CD4-positive, alpha-beta T cell treated with Interleukin-10 for 1 hour (primary cell): ENCODE data around the gene FANCG.

Experiments
- DNase-seq: peaks from one replicate; pipeline ENCODE4 v3.0.0-alpha.2; 2020

Gene FANCG

DNA sequence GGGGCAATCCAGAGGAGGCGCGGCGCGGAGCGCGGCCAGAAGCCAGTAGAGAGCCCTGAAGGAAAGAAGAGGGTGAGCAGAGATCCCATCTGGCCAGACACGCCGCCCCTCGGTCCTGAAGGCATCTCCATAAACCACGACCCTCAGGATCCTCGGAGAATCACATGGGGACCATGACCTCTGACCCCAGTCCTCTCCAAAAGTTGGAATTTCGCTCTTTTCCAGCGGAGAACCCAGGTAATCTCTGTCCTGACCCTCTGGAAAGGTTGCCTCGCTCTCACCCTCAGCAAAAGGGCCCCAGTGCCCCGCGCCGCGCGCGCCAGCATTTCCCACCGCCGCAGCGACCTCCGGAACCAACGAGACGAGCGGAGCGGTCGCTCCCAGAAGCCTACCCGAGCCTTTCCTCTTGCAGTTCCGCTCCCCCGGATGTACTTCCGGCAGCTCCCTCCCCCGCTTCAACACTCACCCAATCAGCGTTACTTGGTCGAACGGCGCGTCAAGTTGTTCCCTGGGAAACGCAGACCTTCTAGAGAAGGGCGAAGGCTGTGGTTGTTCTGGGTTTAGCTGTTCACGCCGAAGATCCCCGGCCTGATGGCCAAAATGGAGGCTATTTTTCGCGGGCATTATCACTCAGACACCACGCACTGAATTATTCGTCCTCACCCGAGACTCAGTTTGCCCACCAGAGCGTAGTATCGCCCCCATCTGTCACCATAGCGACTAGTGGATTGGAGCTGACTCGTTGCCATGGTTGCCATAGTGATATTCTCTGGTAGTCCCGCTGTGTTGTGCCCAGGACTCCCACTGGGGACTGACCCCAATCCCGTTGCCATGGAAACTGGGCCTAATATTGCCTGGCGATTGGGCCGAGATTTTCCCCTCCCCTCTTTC lies 23.3 kb upstream of the FANCG start, which contains the start of gene STOML2:
STOML2 (minus strand) TSS at position 363 of the 891 bp plus-strand sequence; CDS start at position 326, 37 bp downstream.
- DNase-seq = peak; percentile 95

DNA sequence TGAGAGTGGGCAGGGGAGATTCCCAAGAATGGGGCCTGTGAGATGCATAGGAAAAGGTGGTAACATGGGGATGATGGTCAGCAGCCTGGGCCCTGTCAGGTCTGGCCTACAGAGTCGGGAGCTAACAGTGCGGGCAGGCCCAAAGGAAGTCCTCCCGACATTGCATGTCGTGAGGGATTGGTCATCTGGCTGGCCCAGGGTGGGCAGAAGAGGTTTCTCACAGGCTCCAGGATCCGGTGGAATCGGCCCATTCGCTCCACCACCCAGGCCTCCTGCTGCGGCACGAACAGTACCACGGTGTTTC lies 22.7 kb upstream of the FANCG start:
- DNase-seq = peak; percentile 11

DNA sequence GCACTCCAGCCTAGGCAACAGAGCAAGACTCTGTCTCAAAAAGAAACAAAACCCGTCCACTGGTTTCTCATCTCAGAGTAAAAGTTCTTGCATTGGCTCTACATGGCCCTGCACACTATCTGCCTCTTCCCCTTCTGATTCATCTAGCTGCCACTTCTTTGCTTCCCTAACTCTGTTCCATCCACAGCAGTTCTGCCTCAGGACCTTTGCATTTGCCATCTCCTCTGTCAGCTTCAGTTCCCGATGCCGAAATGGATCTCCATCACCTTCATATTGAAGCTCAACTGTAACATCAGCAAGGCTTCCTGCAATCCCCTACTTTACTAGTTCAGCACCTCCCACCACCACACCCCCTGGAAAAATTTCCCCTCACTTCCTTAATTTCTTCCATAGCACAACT lies 17.8 kb upstream of the FANCG start:
- no peak for DNase-seq

DNA sequence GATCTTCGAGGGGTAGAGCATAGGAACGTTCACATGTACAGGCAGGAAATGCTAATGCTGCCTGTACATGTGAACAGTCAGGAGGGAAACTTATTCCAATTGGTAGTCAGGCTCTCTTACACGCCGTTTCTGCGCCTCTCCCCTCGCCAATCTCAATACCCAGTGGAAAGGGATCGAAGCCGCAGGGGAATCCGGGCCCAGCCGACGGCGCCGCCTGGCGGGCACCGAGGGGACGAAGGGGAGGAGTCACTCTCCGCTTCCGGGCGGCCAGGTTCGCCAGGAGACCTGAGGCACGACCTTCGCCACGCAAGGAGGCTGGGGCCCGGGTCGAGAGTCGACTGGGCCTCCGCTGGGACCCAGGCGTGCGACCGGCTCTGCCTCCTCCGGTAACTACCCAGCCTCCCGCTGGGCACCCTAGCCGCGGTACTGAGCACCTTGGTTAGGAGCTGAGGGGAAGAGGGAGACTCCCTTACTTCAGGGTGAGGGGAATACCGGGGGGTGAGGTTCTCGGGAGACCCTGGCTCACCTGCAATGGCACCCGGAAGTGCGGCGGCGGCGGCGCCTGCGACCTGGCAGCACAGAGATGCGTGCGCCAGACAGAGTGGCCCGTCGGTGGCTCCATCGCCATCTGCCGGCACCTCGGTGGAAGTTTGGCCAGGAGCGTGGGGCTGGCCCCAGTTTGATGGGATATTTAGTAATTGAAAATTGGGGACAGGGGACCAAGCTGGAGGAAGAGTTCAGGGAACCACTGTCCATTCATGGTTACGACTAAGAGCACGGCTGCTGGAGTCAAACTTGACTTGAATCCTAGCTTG lies 16.5 kb upstream of the FANCG start, which contains the start of gene PIGO:
PIGO (minus strand) TSS at position 557 of the 815 bp plus-strand sequence. CDS start 1,026 bp downstream, outside the sequence.
- peak; percentile 91 for DNase-seq

DNA sequence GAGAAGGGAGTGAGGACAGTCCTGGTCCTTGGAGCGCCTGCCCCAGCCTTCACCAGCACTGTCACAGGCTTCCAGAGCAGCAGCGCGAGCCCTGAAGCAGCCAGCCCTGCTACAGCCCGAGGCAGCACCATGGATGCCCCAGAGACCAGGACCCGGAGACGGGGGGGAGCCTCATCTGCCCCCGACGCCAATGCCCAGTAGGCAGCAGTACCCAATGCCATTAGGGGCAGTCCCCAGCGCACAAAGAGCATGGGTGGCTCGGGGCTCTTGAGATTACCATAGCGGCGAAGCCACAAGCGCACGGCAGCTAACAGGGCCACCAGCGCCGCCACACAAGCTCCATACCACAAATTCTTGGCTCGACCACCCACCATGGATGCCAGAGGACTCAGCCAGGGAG lies 11.8 kb upstream of the FANCG start:
- DNase-seq = no peak

DNA sequence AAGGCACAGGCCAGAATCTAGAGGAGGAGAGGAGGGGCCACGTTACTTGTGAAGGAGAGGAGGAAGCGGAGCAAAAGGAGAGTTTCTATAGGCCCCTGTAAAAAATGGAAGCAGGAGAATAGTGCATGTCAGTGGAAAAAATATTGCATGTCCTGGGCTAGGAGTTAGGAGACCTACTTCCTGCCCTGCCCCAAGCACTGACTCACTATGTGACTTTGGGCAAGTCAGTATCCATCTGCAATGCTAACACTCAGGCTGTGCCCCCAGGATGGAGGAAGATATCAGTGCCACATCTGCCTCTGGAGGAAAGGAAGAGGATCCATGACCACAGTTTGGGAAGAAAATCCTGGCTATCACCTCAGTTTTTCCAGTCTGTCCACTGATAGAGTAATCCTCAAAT lies 9.7 kb upstream of the FANCG start:
- DNase-seq = no peak

DNA sequence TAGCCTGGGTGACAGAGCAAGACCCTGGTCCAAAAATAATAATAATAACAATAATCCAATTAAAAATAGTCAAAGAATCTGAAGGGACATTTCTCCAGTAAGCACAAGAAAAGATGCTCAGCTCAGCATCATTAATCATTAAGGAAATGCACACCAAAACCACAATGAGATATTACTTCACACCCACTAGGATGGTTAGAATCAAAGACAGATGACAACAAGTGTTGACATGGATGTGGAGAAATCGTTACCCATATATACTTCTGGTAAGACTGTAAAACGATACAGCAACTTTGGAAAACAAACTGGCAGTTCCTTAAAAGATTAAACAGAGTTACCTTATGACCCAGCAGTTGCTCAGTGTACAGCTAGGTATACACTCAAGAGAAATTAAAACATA lies 5.3 kb upstream of the FANCG start:
- DNase-seq = peak; percentile 15

DNA sequence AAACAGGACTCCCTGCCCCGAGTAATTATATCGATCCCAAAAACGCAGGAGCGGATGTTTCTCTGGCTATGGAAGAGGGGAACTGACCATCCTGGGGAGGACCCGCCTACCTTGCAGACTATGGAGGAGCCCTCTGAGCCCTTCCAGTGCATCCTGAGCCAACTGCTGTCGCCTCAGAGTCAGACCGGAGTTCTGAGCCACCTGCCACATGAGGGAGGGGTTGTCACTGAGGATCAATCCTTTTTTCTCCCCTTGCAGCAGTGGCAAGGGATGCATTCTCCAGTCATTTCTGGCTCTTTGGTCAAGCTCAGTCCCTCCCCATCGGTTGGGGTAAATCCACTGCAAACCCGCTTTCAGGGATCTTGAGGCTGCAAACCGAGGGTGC lies 709 bp downstream of the FANCG start:
- DNase-seq = no peak

DNA sequence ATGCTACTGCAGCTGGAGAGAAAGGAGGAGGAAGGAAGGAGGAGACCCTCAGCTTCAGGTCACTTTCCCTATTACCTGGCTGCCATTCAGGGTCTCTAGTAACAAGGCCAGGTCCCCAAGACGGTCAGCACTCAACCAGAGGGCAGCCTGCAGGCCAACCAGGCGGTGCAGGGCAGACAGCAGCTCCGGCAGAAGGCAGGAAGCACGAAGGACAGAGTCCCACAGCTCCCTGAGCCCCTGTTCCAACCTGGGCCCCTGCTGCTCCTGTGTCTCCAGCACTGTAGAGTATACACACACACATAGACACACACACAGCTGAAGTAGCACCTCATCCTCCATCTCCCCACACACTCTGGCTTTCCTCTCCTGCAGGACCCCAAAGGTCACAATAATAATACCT lies 1.7 kb downstream of the FANCG start:
- DNase-seq = no peak

DNA sequence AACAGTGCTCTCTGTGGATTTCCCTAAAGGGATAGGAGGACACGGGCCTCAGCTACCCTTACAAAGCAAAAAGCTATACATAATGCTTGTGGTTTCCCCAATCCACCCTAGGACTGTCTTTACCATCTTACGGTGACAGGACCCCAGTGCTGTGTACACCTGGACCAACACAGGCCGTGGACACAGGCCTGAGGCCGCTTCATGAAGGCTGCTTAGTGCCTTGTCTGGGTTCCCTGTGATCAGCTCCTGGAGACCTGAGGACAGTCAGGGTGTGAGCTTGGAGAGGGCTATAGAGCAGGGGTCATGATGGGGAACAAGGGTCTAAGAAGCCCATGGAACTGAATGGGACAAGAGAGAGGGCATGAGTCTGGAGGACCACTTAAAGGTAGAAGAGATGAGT lies 2.9 kb downstream of the FANCG start:
- DNase-seq = no peak

DNA sequence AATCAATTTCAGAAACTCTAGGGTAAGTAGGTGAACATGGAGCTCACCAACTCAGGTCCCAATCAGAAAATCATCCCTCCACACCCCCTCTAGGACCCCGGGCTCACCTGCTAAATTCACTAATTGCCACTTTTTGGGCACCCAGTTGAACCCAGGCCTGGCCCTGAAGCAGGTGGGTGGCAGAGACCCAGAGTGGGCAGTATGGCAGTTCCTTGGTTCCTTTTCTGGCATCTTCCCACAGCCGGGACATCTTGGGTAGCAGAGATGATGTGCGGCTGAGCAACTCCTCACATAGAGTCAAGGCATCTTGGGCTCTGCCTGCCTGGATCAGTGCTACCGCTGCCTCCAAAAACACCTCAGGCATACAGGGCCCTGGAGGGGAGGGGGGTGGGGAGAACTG lies 4.4 kb downstream of the FANCG start:
- DNase-seq = no peak

DNA sequence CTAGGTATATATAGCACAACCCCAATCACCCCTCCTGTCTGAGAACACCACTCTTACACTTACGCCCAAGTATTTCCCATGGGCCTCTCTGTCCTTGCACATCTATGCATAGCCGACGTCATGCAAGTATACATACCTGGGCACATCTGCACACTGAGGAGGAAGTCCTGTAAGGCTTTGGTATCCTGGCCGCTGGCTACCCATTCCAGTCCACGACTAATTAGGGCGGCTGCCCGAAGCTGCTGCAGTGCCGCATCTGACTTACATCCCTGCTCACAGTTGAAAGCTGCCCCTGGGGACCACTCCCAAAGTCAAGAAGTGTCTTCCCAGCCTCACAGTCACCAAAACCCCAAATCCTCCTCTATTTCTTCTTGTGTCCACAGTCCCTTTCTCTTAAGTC lies 5.0 kb downstream of the FANCG start:
- DNase-seq = no peak

DNA sequence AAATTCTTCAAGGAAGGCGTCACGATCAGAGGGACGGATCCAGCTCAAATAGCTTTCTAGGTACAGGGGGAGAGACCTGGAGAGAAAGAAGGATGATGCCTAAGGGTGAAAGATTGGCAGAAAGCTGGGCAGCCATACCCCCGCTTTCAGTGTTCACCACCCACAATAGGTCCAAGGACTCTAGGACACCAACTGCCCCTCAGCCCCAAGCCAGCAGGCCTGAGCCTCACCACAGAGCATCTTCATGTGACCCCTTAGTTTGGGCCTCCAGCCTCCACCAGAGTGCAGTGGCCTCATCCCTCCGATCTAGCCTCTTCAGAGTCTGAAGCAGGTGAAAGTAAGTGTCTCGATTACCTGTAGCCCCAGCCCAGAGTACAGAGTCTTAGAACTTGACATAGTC lies 5.6 kb downstream of the FANCG start:
- no peak for DNase-seq

DNA sequence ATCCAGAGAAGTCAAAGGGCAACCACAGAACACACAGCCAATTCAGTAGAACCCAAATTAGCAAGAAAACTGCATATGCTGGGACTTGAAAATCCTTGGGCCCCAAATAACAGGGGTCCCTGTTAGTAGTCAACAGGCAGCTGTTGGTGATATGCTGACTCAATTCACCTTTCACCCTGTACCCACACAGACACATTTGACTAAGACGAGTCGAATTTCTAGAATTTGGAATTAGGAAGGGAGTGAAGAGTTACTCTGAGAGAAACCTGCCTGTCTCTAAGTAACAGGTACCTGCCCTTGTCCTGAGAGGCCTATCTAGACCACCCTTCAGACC lies 6.5 kb downstream of the FANCG start:
- no peak for DNase-seq

DNA sequence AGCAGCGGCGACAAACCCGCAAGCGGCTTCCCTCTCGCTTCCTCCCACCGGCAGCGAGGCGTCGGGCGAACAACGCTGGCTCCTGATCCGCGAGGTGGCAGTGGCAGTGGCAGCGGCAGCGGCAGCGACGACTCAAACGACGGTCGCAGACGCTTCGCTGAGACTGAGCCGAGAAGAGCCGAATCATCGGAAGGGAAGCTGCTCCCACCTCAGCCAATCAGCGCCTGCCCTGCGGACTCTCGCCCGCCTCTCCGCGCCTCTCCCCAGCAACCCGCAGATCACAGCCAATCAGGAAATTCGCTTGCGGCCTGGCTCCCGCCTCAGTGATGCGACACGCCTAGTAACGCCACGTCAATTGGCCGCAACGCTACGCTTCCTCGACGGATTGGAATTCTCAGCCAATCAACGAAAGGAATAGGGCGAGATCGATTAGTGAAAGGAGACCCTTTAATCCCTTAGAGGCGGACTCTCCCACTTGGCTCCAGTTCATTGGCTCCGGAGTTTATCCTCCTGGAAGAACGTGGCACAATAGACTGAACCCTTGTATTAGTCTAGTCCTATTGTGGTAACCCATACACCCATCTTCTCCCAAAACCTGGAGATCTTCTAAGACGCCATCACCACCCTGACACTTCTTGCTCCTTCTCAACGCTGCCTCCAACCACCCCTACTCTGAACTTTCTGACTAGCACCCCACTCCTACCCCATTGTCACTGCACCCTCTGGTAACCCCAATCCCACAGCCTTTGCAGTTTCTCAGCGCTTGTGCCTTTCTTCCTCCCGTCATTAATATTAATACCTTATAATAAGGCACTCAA lies 7.1 kb downstream of the FANCG start, which contains the start of gene VCP:
VCP (minus strand) TSS at position 165 of the 818 bp plus-strand sequence. CDS start 272 bp downstream, outside the sequence.
- DNase-seq = peak; percentile 99

DNA sequence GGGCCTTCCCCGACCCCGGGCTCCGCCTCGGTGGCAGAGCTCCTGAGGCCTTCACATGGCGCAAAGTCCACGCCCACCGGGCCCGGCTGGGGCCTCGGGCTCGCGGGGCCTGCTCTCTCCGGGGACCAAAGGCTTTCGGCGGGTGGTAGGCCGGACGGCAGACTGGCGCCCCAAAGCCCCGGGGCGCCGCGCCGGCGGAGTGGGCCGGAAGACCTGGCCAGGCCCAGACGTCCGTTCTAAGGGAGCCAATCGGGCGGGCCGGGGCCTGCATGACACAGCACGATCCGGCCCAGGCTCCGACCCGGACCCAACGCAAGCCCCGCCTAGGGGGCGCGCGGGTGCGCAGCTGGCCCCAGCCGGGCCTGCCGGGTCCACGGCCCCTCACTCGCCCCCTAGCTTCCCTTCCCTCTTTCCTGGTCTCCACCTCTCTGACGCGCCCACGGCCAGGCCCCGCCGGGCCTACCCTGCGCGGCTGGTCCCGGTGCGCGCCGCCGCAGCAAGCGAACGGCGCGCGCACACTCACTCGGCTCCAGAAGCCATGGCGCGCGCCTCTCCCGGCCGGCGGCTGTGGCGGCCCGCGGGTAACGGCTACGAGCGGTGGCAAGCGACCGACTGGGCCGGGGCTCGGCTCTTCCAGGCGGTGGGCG lies 7.8 kb downstream of the FANCG start:
- DNase-seq = peak; percentile 78

DNA sequence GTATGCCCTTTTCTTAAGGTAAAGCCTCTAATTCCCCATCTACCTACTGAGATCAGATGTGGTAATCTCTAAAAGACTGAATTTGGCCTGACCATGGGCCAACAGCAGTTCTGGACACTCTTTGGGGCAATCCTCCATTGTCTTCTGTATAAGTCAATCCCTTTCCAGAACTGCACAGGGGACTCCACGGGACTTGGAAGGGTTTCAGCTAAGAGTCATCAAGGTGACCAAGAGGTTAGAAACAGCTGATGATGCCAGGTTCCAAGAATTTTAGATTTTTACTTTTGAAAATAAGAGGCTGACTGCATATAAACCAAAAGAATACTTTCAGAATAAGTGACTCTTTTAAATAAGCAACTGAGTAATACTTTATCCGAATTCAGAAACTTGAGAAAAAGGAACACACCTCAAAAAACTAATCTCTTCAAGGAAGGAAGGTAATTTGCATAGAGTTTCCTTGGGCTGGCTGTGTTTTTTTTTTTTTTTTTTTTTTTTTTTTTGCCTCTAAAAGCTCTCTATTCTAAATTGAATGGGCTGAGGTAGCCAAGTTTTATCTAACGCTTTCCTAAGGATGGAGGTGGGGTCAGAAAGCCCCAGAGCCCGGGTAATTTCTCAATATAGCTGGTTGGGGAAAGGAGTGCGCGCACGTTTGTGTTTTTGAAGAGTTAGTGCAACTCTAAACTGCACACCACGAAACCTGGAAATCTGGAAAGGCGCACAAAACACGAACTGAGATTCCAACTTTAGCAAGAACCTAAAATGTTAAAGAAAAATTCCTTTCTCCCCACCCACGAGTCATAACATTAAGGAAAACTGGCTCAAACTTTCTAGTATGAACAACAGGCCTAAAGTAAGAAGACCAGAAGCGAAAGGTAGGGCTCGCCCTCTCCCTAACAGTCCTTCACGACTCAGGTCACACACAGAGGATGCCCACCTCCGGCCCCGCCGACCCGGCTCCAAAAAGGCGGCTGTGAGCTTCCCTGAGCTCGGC lies 8.6 kb downstream of the FANCG start:
- DNase-seq = no peak

DNA sequence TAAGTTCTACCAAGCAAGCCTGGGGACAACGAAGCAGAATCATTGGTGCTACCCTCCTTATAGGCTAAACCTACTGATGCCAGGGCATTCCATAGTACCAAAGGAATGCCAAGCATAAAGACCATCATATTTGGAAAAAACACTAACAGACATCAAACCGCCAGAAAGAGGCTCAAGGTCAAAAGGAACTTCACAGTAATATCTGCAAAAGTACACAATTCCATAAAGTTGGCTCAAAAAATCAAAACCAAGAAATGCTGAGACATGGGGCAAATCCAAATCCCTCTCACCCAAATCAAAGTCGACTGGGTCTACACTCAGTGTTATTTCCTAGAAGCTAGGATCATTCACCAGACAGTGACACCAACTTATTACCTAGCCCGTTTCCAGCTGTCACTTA lies 10.7 kb downstream of the FANCG start:
- DNase-seq = no peak

DNA sequence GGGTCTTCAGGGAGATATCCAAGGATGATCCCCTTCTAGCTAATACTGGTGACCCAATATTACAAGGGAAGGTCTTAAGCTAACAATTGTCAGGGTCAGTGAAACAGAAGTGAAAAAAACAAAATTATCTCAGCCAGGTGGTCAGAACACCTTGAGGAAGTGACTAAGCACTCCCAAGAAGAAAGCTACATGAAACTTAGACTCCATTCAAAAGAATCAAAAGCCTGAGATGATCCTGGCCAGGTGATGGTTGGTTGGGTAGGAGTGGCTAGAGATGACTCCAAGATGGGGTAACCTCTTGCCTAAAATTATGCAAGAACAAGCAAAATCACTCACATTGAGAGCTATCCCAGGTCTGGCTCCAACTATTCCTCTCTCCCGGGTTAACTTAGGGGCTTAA lies 12.7 kb downstream of the FANCG start:
- DNase-seq = no peak

DNA sequence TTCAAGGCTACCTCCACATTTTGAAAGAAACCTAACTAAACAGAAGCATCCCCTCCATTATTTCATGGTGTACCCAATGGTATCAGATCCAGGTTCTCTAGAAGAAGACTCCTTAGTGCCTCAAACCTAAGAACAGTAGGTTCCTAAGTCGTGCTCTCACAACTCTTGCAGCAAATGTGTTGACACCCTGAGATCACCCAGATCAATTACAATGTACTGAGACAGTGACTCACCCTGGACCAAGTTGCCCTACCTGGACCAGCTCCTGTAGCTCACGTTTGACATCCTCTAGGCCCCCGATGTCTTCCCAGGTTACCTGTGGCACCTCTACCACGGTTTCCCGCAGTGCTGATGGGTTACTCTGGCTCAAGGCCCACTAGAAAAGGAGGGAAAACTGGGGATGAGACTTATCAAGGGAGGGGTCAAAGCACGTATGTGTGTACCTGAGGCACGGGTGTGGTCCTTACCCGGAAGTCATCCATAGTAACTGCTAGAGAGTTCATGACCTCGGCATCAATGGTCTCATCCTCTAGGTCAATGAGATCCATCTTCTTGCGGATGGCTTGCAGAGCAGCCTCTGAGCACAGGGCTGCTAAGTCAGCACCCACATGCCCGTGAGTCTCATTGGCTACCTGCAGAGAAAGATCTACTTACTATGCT lies 19.1 kb downstream of the FANCG start:
- DNase-seq = no peak

DNA sequence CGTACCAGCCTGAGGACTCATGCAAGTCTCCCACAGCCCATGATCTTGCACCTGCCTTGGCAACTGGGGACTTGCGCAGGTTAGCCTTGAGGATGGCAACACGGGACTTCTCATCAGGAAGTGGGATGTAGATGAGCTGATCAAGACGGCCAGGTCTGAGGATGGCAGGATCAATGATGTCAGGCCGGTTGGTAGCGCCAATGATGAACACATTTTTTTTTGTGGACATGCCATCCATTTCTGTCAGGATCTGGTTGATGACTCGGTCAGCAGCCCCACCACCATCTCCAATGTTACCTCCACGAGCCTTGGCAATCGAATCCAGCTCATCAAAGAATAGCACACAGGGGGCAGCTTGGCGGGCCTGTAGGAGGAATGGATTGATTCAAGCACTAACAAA lies 20.3 kb downstream of the FANCG start:
- DNase-seq = no peak
